ENCODE data around the gene CDC42BPA.

DNA sequence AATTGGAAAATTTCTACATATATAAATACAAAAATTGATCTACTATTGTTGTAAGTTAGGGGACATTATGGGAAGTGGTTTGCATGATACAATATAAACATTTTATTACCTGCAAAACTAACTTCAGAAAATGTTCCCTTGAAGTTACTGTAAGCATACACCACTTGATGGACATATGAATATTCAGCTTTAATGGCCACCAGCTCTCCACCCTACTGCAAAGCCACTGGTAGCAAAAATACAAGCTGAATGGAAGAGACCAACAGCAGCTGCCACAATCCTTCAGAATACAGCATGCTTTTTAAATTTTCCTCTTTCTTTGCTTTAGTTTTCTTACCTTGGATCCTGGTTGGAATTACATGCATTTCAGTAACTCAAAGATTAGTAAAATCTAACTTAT lies 308.4 kb downstream of the CDC42BPA start:
- TF ChIP-seq POLR2AphosphoS5 (IDR thresholded peaks at IDR 0.05; ENCODE audit: low read depth, low read length) (no peak), SIN3A (IDR thresholded peaks at IDR 0.05; ENCODE audit: borderline replicate concordance, insufficient read depth, low read length) (no peak)
